GM12892 (cell line): ENCODE results near the gene NAB2. TPM values are rescaled to one million over a fixed set of nuclear protein-coding genes. Genes with fewer than 3 reads are reported as not detected.
A peak's percentile ranks its signal among the peaks of the same experiment; 100 is the strongest.

ENCODE experiments used
- DNase-seq: peaks from one replicate; pipeline ENCODE4 v3.0.0; 2011; ENCODE audit not compliant: insufficient read length
- FAIRE-seq: peaks from 2 replicates; lab custom pipeline; 2011; peaks lifted over from hg19 to GRCh38; lab: Jason Lieb, UNC
- POLR2A ChIP-seq: IDR thresholded peaks from 2 replicates; pipeline ENCODE4 v1.6.1; 2011; ENCODE audit warnings: low read depth, low read length, control low read depth
- POLR2AphosphoS5 ChIP-seq: IDR thresholded peaks from 2 replicates; pipeline ENCODE4 v1.6.1; 2011; ENCODE audit warnings: low read depth, low read length, control low read depth
- TAF1 ChIP-seq: IDR thresholded peaks from 2 replicates; pipeline ENCODE4 v1.6.1; 2011; ENCODE audit warnings: low read depth, mild to moderate bottlenecking, control low read depth, low read length, borderline replicate concordance
- polyA plus RNA-seq: library from polyadenylated mRNA; unstranded; fragments of >200 nt; gene quantifications from one replicate; pipeline ENCODE4 v1.2.1, GENCODE V29; 2012; ENCODE audit warnings: missing spikeins, inconsistent platforms; ENCODE audit not compliant: missing spikeins

Gene NAB2, protein sequence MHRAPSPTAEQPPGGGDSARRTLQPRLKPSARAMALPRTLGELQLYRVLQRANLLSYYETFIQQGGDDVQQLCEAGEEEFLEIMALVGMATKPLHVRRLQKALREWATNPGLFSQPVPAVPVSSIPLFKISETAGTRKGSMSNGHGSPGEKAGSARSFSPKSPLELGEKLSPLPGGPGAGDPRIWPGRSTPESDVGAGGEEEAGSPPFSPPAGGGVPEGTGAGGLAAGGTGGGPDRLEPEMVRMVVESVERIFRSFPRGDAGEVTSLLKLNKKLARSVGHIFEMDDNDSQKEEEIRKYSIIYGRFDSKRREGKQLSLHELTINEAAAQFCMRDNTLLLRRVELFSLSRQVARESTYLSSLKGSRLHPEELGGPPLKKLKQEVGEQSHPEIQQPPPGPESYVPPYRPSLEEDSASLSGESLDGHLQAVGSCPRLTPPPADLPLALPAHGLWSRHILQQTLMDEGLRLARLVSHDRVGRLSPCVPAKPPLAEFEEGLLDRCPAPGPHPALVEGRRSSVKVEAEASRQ
- polyA plus RNA-seq, result 15.5 TPM

DNA sequence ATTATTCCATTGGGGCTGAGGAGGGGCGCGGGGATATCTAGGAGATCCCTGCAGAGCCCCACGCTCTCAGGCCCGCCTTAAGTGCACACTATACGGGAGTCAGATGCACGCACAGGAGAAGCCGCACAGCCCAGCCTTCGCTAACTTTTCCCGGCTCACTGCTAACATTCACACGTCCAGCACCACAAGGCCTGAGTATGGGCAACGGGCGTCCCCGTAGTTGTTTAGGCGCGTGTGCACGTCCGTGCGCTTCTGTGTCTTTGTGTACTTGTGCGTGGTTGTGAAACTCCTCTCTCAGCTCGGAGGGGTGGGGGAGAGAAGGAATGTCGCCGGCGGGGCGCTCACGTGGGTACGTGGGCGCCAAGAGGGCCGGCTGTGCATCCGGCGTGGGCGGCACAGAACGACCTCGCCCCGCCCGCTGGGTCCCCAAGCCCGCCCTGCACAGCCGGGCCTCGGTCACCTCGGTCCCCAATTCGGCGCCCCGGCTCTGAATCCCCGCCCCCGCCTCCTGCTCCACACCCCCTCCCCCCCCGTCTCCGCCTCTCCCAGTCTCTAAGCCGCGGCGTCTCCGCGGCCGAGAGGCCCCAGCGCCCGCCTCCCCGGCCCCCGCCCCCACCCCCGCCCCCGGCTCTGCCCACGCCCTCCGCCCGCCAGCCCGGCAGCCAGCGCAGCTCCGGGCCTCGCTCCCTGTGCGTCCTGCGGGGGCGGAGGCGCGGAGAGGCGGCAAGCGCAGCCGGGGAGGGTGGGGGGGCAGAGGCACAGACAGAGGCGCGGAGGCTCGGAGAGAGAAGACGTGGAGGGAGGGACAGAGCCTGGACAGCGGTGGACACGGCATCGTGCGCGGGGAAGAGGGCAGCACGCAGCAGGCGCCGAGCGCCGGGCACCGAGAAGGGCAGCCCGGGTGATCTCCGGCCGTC is at the start of gene NAB2:
NAB2 (plus strand) TSS at position 761 of the 917 bp plus-strand sequence. CDS start 158 bp downstream, outside the sequence.
- DNase-seq, result peak; percentile 93
- TF ChIP-seq TAF1 (peak; percentile 64; the same call in 1 of the 2 replicates), POLR2AphosphoS5 (peak; percentile 85), POLR2A (peak; percentile 78)

DNA sequence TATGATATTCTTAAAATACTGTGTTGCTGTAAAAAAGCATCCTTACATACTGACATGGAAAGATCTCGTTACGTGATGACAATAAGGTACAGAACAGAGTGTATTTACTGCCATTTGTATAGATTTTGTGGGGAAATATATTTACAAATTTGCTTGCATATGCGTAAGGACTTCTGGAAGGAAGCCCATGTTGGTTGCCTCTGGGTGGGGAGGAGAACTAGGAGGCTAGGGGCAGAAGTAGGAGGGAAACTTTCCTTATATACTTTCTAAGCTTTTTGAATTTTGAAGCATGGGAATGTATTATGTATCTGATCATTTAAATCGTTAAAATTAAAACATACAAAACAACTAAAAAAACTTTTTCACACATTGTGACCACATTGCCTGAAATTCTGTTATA is 48.7 kb upstream of the NAB2 start:
- no peak for DNase-seq
- no peak for FAIRE-seq
- TF ChIP-seq POLR2AphosphoS5, result no peak
- TF ChIP-seq POLR2A, result no peak
- no peak for TF ChIP-seq TAF1

More for the DNA sequence above, at the start of gene NAB2:
- FAIRE-seq, result peak; percentile 78

DNA sequence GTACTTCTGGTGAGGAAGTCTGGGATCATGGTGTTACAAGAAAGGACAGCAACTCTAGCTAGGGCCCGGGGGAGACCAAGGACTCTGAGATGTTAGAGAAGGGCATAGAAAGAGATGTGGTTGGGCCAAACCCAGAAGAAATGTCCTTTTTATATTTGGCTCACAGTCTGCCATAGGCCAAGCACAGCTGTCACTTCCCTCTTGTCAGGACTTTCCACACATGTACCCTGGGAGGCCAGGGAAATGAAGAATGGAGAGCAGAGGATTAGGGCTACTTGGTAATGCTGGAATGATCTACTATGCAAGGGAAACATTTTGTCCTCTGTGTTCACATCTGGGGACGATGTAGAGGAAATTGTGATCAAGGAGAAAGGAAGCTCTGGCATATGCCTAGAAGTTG is 48.2 kb upstream of the NAB2 start:
- TF ChIP-seq POLR2AphosphoS5 (no peak), POLR2A (no peak), TAF1 (no peak)
- no peak for FAIRE-seq
- DNase-seq, result no peak

DNA sequence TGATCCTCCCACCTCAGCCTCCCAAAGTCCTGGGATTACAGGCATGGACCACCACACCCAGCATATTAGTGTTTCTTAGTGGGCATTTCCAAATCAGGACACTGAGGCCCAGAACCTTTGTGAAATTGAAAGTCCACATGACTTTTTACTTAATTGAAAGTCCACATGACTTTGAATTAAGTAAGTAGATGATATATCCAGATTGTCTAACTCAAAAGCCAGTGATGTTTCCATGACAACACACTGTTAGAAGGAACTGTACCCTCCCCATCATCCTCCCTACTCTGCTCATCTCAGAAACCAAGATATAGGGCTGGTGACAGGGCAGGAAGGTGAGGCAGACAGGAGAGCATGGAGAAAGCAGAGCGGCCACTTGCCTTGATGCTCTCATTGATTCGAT is 46.2 kb upstream of the NAB2 start:
- TF ChIP-seq POLR2AphosphoS5 (no peak), POLR2A (no peak), TAF1 (no peak)
- DNase-seq (no peak), FAIRE-seq (no peak)

DNA sequence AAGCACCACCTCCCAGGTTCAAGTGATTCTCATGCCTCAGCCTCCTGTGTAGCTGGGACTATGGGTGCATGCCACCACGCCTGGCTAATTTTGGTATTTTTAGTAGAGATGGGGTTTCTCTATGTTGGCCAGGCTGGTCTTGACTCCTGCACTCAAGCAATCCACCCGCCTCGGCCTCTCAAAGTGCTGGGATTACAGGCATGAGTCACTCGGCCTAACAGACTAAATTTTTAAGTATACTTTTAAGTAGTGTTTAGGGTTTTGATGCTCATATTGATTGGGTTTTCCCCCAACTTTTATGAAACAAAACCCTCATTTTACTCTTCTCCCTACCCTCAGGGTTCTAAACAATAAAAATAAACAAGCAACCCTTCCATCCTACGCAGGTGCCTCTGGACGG is 44.4 kb upstream of the NAB2 start:
- TF ChIP-seq POLR2AphosphoS5 (no peak), POLR2A (no peak), TAF1 (no peak)
- no peak for DNase-seq
- no peak for FAIRE-seq

DNA sequence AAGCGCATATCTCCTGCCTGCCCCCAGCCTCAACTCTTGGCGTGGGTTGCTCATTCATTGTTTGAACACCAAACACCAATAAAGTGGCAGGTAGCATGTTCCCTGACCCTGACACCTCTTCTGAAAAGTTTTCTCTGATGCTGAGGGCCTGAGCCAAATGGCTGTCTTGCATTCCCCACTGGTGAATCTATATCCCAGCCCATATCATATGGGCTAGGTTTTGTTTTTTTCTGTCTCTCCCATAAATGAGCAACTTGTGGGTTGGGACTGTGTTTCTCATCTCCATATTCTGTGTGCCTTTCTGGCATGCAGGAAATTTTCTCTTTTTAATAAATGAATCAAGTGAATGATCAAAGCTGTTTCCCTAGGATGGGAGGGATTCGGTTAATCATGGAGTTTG is 44.0 kb upstream of the NAB2 start:
- DNase-seq, result no peak
- no peak for FAIRE-seq
- TF ChIP-seq TAF1 (no peak), POLR2A (no peak), POLR2AphosphoS5 (no peak)

DNA sequence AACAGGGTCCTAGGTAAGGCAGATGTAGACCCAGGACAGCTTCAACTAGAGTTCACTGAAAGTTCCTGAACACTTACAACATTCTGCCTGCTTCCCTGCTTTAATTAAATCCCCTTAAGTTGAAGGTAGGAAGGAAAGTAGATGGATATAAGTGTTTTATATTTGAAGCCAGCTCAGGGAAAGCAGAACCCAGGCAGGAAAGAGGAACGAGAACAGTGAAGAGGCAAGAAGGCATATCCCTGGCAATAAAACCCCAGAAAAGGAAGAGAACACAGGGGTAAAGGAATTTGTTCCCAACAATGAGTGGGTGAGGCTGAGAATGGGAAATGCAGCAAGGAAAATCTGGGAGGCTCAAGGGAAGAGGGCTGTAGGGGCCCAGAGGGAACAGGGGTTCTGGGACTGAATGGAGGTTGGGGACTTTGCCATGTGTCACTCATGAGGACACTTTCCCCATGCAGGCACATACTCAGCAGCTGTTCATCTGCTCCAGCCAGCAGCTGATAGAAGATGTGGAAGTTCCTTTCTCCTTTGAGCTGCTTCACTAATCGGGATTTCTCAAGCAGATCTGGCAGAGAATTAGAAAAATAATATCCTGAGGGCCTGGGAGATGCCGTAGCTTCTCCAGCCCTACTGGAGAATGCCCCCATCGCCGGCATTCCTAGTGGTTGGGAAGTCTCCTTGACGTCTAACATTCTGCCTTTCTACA is 42.7 kb upstream of the NAB2 start:
- TF ChIP-seq TAF1 (no peak), POLR2AphosphoS5 (no peak), POLR2A (no peak)
- FAIRE-seq, result no peak
- DNase-seq, result no peak

DNA sequence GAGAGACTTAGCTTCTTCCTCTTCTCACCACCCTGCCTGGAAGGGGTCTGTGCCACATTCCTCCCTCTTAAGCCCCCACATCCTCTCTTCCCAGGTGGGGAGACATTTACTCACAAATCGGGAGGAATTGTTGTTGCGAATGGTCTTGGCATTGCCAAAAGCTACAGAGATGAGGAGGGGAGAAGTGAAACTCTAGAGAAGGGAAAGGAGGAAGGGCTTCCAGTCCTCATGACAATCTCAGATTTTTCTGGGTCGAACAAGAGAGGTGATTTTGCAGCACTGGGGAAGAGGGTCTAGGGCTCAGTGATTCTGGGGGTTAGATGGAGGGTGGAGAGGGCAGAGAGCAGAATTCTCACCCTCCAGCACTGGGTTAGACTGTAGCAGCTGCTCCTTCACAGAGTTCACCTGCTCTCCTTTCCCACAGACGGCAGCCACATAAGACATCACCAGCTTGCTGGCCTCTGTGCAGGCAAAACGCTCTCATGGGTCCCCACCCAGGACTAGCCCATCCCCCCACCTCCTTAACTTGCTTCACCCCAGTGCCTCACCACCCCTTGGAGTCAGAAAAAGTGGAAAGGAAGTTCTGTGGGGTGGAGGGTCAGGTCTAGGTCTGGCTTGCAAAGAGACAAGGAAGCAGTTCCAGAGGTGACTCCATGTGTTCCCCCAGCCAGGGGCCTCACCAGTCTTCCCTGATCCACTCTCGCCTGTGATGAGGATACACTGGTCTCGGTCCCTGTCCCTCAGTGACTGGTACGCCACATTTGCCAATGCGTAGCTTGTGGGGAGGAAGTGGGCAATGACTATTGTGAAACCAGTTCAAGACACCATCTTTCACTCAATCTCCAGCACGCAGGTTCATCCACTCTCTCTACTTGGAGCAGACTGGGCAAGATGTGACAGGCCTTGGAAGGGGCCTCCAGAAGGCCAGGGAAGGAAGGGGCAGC is 41.7 kb upstream of the NAB2 start:
- TF ChIP-seq POLR2A, result no peak
- FAIRE-seq (peak; percentile 85), DNase-seq (no peak)

DNA sequence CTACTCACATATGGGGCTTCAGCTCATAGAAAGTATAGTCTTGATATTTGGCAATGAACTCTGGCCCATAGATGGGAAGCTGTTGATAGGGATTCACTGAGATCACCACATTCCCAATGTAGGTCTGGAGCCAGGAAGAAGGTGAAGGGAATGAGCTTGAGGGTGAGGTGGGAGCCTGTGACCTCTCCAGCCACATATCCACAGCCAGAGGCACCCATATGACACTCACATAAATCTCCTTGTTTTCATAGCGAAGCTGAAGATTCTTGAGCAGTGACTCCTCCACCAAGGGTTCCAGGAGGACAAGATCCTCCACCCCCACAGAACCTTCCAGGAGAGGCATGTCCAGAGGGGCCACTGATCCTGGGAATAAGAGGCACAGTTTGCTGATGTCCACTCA is 40.9 kb upstream of the NAB2 start:
- no peak for FAIRE-seq
- TF ChIP-seq POLR2AphosphoS5 (no peak), POLR2A (no peak), TAF1 (no peak)
- no peak for DNase-seq

DNA sequence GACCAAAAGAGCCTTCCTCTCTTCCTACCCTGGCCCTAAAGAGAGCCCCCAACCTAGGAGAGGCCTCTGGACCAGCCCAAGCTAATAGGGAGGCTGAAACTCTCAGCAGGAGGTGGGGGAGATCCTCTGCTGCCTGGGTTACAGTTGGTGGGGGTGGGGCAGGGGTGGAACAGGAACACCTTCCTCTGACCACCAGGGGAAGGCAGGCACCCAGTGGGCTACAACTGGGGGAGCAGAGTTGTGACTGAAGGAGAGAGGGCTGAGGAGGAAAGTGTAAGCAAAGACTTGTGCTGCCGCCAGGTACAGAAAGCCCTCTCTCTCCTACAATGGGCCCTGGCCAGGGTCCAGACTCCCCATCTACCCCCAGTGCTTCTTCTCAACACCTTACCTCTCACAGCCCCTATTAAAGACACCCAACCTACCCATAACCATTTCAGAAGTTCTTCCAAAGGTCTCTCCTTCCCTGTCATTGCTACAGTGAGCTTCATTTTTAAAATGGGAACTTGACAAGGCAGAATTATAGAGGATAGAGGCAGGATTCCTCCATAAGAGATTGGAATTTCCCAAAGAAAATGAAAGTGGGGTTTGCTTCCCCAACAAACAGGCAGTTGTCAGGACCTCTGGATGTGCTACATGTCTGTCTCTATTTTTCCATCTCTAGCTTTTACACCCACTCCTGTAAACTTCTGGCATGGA is 40.3 kb upstream of the NAB2 start:
- TF ChIP-seq POLR2A, result no peak
- no peak for TF ChIP-seq TAF1
- TF ChIP-seq POLR2AphosphoS5, result no peak
- DNase-seq (no peak), FAIRE-seq (no peak)
